PC-9 (cell line): Measurements from ENCODE around the gene MACROH2A1.

ENCODE experiments used
- CTCF ChIP-seq: fragments of 200-600 bp; sonication (generic); conservative IDR thresholded peaks from 2 replicates; pipeline ENCODE4 v1.6.1; 2017; ENCODE audit warnings: mixed run types, antibody characterized with exemption, mild to moderate bottlenecking, moderate library complexity
- EZH2 ChIP-seq: fragments of 200-600 bp; sonication (generic); IDR thresholded peaks from 2 replicates; pipeline ENCODE4 v1.8.0; 2017; ENCODE audit warnings: antibody characterized with exemption, low read depth

- TF ChIP-seq CTCF (no peak), EZH2 (no peak)
Observed at GRCh38 chr5:135395451-135395850, 3.6 kb downstream of the MACROH2A1 start.
